Measurements from ENCODE around the gene KCNT2. TPM values are rescaled to one million over a fixed set of nuclear protein-coding genes. Genes with fewer than 3 reads are reported as not detected.

Gene KCNT2
- total RNA-seq, 2 experiments from 2014 or later = not detected

- H3K4me1 Mint-ChIP-seq = no peaks in the 10 kb centered on the region
Measured at GRCh38 chr1:196407358-196408051, 200.7 kb downstream of the KCNT2 start.

DNA sequence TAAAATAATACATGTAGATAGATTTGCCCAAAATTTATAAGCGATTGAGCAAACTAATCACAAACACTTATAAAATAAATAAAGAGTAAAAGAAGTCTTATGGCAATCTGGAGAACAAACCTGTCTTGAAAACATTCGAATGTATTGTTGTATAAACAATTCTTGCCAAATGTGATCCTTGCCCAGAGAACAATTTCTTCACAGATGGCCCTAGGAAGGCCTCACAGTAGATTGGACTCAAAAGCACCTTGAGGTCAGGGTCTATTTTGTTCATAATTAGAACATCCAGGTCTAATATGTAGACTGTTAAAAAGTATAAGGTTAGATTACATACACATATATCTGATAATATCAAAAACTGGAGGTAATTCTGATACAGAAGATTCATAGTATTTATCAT lies 202.4 kb downstream of the KCNT2 start:
- no peak for DNase-seq
- H3K27ac Mint-ChIP-seq = no peak overlapping the region
- H3K9me3 Mint-ChIP-seq = peaks cover 2% of the 10 kb centered on the region
- peaks cover 1% of the 10 kb centered on the region for H3K4me1 Mint-ChIP-seq
- CTCF ChIA-PET = no interaction called here
- POLR2A ChIA-PET = no interaction called here
- H3K4me3 Mint-ChIP-seq = no peak overlapping the region
- H3K36me3 Mint-ChIP-seq (ENCODE audit: low read depth) = no peaks in the 10 kb centered on the region
- H3K27me3 Mint-ChIP-seq = no peaks in the 10 kb centered on the region

More at GRCh38 chr1:196407358-196408051, 200.7 kb downstream of the KCNT2 start:
- no peak overlapping the region for H3K27ac Mint-ChIP-seq
- peaks cover 2% of the 10 kb centered on the region for H3K9me3 Mint-ChIP-seq
- ChIA-PET POLR2A (no interaction called here), CTCF (no interaction called here)
- no peaks in the 10 kb centered on the region for H3K27me3 Mint-ChIP-seq
- DNase-seq = no peak
- H3K36me3 Mint-ChIP-seq (ENCODE audit: low read depth) = no peaks in the 10 kb centered on the region
- no peak overlapping the region for H3K4me3 Mint-ChIP-seq

DNA sequence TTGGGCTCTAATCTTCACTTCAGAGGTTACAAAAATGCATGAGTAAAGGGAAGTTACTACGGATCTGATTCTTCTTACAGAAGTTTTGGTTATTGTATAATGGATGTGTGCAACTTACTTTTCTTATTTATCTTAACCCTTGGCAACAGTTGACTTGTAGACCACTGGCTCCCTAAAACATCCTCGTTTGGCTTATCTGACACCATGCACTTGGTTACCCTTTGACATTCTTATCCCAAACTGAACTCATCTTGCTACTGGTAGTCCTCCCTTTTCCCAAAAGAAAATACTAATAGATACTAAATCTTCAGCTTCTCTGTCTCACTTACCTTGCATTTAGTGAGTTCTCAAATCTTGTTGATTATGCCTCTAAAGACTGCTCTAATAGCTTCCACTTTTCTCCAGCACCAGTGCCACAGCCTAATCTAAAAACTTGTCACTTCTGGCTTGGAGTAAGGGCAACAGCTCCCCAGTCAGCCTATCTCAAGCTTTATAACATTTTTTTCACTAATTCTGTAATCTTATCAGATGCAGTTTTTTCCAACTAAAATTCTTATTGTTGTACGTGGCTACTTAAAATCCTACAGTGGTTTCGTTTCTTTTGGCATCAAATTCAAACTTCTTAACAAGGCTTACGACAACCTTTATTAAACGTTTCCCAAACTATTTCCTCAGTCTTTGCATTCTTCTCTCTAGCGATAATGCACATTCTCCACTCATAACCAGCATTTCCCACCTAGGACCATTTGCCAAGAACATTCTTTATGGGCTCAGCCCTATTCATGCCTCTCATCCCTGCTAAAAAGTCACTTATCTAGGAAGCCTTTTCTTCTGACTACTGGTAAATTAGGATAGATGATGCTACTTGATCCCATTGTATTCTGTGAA lies 204.2 kb downstream of the KCNT2 start:
- Mint-ChIP-seq H3K9me3 (no peaks in the 10 kb centered on the region), H3K36me3 (ENCODE audit: low read depth) (no peaks in the 10 kb centered on the region), H3K4me3 (no peak overlapping the region), H3K4me1 (peaks cover 5% of the 10 kb centered on the region), H3K27ac (no peak overlapping the region), H3K27me3 (no peaks in the 10 kb centered on the region)
- ChIA-PET POLR2A (no interaction called here), CTCF (no interaction called here)
- no peak for DNase-seq

GRCh38 chr1:196401891-196402290 lies 206.3 kb downstream of the KCNT2 start:
- Mint-ChIP-seq H3K4me3 (no peak overlapping the region), H3K27me3 (no peaks in the 10 kb centered on the region), H3K27ac (no peak overlapping the region), H3K9me3 (no peaks in the 10 kb centered on the region), H3K4me1 (peaks cover 5% of the 10 kb centered on the region), H3K36me3 (ENCODE audit: low read depth) (no peaks in the 10 kb centered on the region)
- DNase-seq = no peak
- ChIA-PET POLR2A (no interaction called here), CTCF (no interaction called here)

GRCh38 chr1:196401452-196401833 lies 206.8 kb downstream of the KCNT2 start:
- CTCF ChIA-PET = no interaction called here
- DNase-seq = no peak
- Mint-ChIP-seq H3K9me3 (no peaks in the 10 kb centered on the region), H3K4me1 (peaks cover 5% of the 10 kb centered on the region), H3K27ac (no peak overlapping the region), H3K4me3 (no peak overlapping the region), H3K27me3 (no peaks in the 10 kb centered on the region), H3K36me3 (ENCODE audit: low read depth) (no peaks in the 10 kb centered on the region)
- POLR2A ChIA-PET = no interaction called here

DNA sequence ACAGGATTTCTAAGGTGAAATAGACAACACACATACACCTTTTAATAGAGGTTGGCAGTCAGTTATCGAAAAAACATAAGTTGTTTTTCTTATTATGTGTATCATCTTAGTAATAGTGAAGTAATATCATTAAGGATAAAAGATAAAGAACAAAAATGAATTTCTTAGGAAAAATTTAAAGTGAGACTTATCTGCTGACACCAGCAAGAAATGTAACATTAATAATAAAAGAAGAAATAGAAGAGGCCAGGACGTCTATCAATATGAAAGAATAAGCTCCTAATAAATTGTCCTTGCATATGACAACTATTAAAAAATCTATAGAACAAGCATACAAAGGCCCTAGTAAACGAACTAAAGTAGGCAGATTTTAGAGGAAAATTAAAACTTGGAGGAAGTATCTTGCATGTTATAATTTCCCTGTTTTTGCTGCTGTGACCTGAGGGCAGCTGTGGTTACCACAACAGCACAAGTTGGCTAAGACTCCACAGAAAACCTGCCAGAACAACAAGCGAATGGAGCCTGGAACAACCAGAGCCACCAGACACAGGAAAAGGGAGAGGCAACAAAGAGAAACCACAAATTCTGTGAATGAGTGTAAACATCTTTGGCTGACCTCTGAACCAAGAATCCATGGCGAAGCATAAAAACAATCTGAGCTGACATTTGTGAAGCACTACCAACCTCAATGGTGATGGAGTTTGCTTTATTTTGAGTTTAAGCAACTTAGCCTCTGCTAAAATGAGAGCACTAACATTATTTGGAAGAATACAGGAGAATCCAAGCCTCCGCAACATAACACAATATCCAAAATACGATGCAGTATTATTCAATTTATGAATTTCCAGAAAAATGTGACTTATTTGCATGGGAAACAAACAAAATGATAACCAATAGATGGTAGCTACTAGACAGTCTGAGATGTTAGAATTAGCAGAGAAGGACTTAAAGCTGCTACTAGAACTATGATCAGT lies 207.5 kb downstream of the KCNT2 start:
- CTCF ChIA-PET = no interaction called here
- POLR2A ChIA-PET = no interaction called here
- H3K36me3 Mint-ChIP-seq (ENCODE audit: low read depth) = no peaks in the 10 kb centered on the region
- no peak overlapping the region for H3K27ac Mint-ChIP-seq
- no peak for DNase-seq
- H3K4me3 Mint-ChIP-seq = no peak overlapping the region
- H3K27me3 Mint-ChIP-seq = no peaks in the 10 kb centered on the region
- no peaks in the 10 kb centered on the region for H3K9me3 Mint-ChIP-seq
- peaks cover 5% of the 10 kb centered on the region for H3K4me1 Mint-ChIP-seq

GRCh38 chr1:196399713-196400112 lies 208.5 kb downstream of the KCNT2 start:
- ChIA-PET CTCF (no interaction called here), POLR2A (no interaction called here)
- Mint-ChIP-seq H3K27ac (no peak overlapping the region), H3K27me3 (no peaks in the 10 kb centered on the region), H3K36me3 (ENCODE audit: low read depth) (no peaks in the 10 kb centered on the region), H3K9me3 (no peaks in the 10 kb centered on the region), H3K4me1 (peaks cover 5% of the 10 kb centered on the region), H3K4me3 (no peak overlapping the region)
- DNase-seq = no peak

DNA sequence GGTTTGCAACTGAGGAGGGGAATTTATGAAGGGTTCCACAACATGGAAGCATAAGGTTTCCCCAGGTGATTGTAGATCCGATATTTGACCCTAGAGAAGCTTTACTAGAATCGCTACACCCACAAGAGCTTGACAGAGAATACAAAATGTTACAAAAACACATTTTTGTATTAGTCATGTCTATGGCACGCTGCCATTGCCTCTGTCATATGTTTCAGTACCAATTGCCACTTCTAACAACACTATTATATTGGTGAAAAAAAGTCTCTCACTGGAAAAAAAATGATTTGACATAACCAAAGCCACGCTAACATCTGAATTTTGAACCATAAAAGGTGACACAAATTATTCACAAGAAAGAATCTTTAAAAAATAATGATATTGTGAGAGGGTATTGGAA lies 214.5 kb downstream of the KCNT2 start:
- ChIA-PET CTCF (no interaction called here), POLR2A (no interaction called here)
- DNase-seq = no peak
- Mint-ChIP-seq H3K27ac (no peak overlapping the region), H3K4me3 (no peak overlapping the region), H3K27me3 (no peaks in the 10 kb centered on the region), H3K9me3 (no peaks in the 10 kb centered on the region), H3K4me1 (no peaks in the 10 kb centered on the region), H3K36me3 (ENCODE audit: low read depth) (no peaks in the 10 kb centered on the region)

- H3K4me3 Mint-ChIP-seq = no peak overlapping the region
- no peaks in the 10 kb centered on the region for H3K9me3 Mint-ChIP-seq
- H3K4me1 Mint-ChIP-seq = no peaks in the 10 kb centered on the region
- DNase-seq = no peak
- no peaks in the 10 kb centered on the region for H3K27me3 Mint-ChIP-seq
- POLR2A ChIA-PET = no interaction called here
- CTCF ChIA-PET = no interaction called here
- no peak overlapping the region for H3K27ac Mint-ChIP-seq
- H3K36me3 Mint-ChIP-seq (ENCODE audit: low read depth) = no peaks in the 10 kb centered on the region
Measured at GRCh38 chr1:196393282-196393681, 215.0 kb downstream of the KCNT2 start.

GRCh38 chr1:196387766-196388165 lies 220.5 kb downstream of the KCNT2 start:
- POLR2A ChIA-PET = no interaction called here
- H3K27ac Mint-ChIP-seq = no peak overlapping the region
- CTCF ChIA-PET = no interaction called here
- H3K36me3 Mint-ChIP-seq (ENCODE audit: low read depth) = no peaks in the 10 kb centered on the region
- no peaks in the 10 kb centered on the region for H3K4me1 Mint-ChIP-seq
- no peaks in the 10 kb centered on the region for H3K27me3 Mint-ChIP-seq
- no peak overlapping the region for H3K4me3 Mint-ChIP-seq
- no peak for DNase-seq
- H3K9me3 Mint-ChIP-seq = no peaks in the 10 kb centered on the region

- Mint-ChIP-seq H3K27ac (no peak overlapping the region), H3K9me3 (no peaks in the 10 kb centered on the region), H3K4me1 (no peaks in the 10 kb centered on the region), H3K36me3 (ENCODE audit: low read depth) (no peaks in the 10 kb centered on the region), H3K27me3 (no peaks in the 10 kb centered on the region), H3K4me3 (no peak overlapping the region)
- ChIA-PET CTCF (no interaction called here), POLR2A (no interaction called here)
- DNase-seq = no peak
Measured at GRCh38 chr1:196385109-196385508, 223.1 kb downstream of the KCNT2 start.

DNA sequence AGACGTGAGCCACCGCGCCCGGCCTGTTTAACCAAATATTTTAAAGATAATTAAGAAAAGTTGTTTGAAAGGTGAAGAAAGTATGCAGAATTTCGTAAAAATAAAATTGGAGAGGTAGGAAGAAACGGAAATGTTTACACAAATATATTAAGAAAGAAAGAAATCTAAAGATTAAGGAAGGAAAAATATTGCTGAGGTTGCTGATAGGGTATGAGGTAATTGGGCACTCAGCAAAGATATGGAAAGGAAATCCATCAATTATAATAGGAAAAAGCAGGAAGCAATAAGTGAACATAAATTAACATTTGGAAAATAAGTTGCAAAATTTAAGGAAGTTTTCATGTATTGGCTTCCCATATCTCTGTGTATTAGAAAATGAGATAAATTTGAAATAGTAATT lies 225.9 kb downstream of the KCNT2 start:
- DNase-seq = no peak
- POLR2A ChIA-PET = no interaction called here
- no peaks in the 10 kb centered on the region for H3K4me1 Mint-ChIP-seq
- H3K9me3 Mint-ChIP-seq = no peaks in the 10 kb centered on the region
- CTCF ChIA-PET = no interaction called here
- no peak overlapping the region for H3K4me3 Mint-ChIP-seq
- H3K27ac Mint-ChIP-seq = no peak overlapping the region
- no peaks in the 10 kb centered on the region for H3K27me3 Mint-ChIP-seq
- H3K36me3 Mint-ChIP-seq (ENCODE audit: low read depth) = no peaks in the 10 kb centered on the region

- no peak for DNase-seq
- H3K27me3 Mint-ChIP-seq = no peaks in the 10 kb centered on the region
- ChIA-PET POLR2A (no interaction called here), CTCF (no interaction called here)
- peaks cover 4% of the 10 kb centered on the region for H3K4me1 Mint-ChIP-seq
- H3K27ac Mint-ChIP-seq = no peak overlapping the region
- no peaks in the 10 kb centered on the region for H3K36me3 Mint-ChIP-seq (ENCODE audit: low read depth)
- H3K4me3 Mint-ChIP-seq = no peak overlapping the region
- no peaks in the 10 kb centered on the region for H3K9me3 Mint-ChIP-seq
Measured at GRCh38 chr1:196381544-196381943, 226.7 kb downstream of the KCNT2 start.
